ENCODE measurements around the gene CPNE7. TPM values are rescaled to one million over a fixed set of nuclear protein-coding genes. Genes with fewer than 3 reads are reported as not detected.

Gene CPNE7
- total RNA-seq, 2 donors from 2014 or later = 0.18 to 8.9 TPM

GRCh38 chr16:89588413-89589109 is 13.0 kb downstream of the CPNE7 start:
- H3K4me3 ChIP-seq = no peak overlapping the region
- TF ChIP-seq CTCF (IDR thresholded peaks at IDR 0.05) = no peak
- TF ChIP-seq POLR2AphosphoS5 (IDR thresholded peaks at IDR 0.05) = no peak
- no peak for TF ChIP-seq POLR2A (IDR thresholded peaks at IDR 0.05)
- H3K27ac ChIP-seq = no peak overlapping the region
- 91% methylated on average over 25 of the region's 26 CpGs for WGBS
- intact Hi-C loops (cut with DNase I) = no loop called here
- no peaks in the 10 kb centered on the region for H3K27me3 ChIP-seq (replicated peaks; ENCODE audit: insufficient read depth)
- no peaks in the 10 kb centered on the region for H3K9me3 ChIP-seq
- no peaks in the 10 kb centered on the region for H3K4me1 ChIP-seq (replicated peaks)
- DNase-seq (ENCODE audit: low spot score) = no peak
- no peaks in the 10 kb centered on the region for H3K36me3 ChIP-seq

- Histone ChIP-seq H3K4me3 (no peak overlapping the region), H3K36me3 (no peaks in the 10 kb centered on the region), H3K9me3 (no peaks in the 10 kb centered on the region), H3K27ac (no peak overlapping the region), H3K27me3 (replicated peaks; ENCODE audit: insufficient read depth) (no peaks in the 10 kb centered on the region), H3K4me1 (replicated peaks) (no peaks in the 10 kb centered on the region)
- TF ChIP-seq CTCF (IDR thresholded peaks at IDR 0.05) = no peak
- no peak for TF ChIP-seq POLR2AphosphoS5 (IDR thresholded peaks at IDR 0.05)
- TF ChIP-seq POLR2A (IDR thresholded peaks at IDR 0.05) = no peak
- DNase-seq (ENCODE audit: low spot score) = no peak
- intact Hi-C loops (cut with DNase I) = no loop called here
- WGBS = 90% methylated on average over 21 of the region's 21 CpGs
Observed at GRCh38 chr16:89589241-89589926, 13.8 kb downstream of the CPNE7 start.

GRCh38 chr16:89593841-89594240 is 18.3 kb downstream of the CPNE7 start:
- no peak for TF ChIP-seq CTCF (IDR thresholded peaks at IDR 0.05)
- no peak for TF ChIP-seq POLR2AphosphoS5 (IDR thresholded peaks at IDR 0.05)
- TF ChIP-seq POLR2A (IDR thresholded peaks at IDR 0.05) = no peak
- no peaks in the 10 kb centered on the region for H3K27me3 ChIP-seq (replicated peaks; ENCODE audit: insufficient read depth)
- H3K27ac ChIP-seq = no peak overlapping the region
- no peaks in the 10 kb centered on the region for H3K4me1 ChIP-seq (replicated peaks)
- H3K36me3 ChIP-seq = no peaks in the 10 kb centered on the region
- intact Hi-C loops (cut with DNase I) = no loop called here
- 68% methylated on average over 15 of the region's 15 CpGs for WGBS
- no peak overlapping the region for H3K4me3 ChIP-seq
- no peak for DNase-seq (ENCODE audit: low spot score)
- H3K9me3 ChIP-seq = no peaks in the 10 kb centered on the region

GRCh38 chr16:89595330-89596060 is 19.9 kb downstream of the CPNE7 start:
- intact Hi-C loops (cut with DNase I) = no loop called here
- no peak for DNase-seq (ENCODE audit: low spot score)
- Histone ChIP-seq H3K4me1 (replicated peaks) (no peaks in the 10 kb centered on the region), H3K27ac (no peak overlapping the region), H3K9me3 (no peaks in the 10 kb centered on the region), H3K4me3 (no peak overlapping the region), H3K36me3 (no peaks in the 10 kb centered on the region), H3K27me3 (replicated peaks; ENCODE audit: insufficient read depth) (no peaks in the 10 kb centered on the region)
- TF ChIP-seq POLR2A (IDR thresholded peaks at IDR 0.05) (no peak), CTCF (IDR thresholded peaks at IDR 0.05) (no peak), POLR2AphosphoS5 (IDR thresholded peaks at IDR 0.05) (no peak)
- 95% methylated on average over 46 of the region's 47 CpGs for WGBS
